K562 (cell line): ENCODE data around the gene TIMP2. TPM values are rescaled to one million over a fixed set of nuclear protein-coding genes. Genes with fewer than 3 reads are reported as not detected.

Experiments used
- CBX8 ChIP-seq: fragments of 200-600 bp; sonication (generic); IDR thresholded peaks from 2 replicates; pipeline ENCODE4 v1.6.1; 2012; ENCODE audit warnings: borderline replicate concordance, mixed run types, low read depth, mild to moderate bottlenecking, moderate library complexity, mixed read lengths, low read length, control low read depth, inconsistent platforms; ENCODE audit not compliant: poor library complexity, severe bottlenecking; ENCODE audit errors: extremely low read depth
- CC2D1A ChIP-seq: fragments of 450-650 bp; IDR thresholded peaks from 2 replicates; pipeline ENCODE4 v1.6.1; 2017; ENCODE audit warnings: mild to moderate bottlenecking
- CREM ChIP-seq: IDR thresholded peaks from 2 replicates; pipeline ENCODE4 v1.6.1; 2014; ENCODE audit warnings: antibody characterized with exemption, low read depth
- DPF2 ChIP-seq: fragments of 450-650 bp; IDR thresholded peaks from 2 replicates; pipeline ENCODE4 v1.6.1; 2016
- ETV1 ChIP-seq: fragments of 450-650 bp; conservative IDR thresholded peaks from 2 replicates; pipeline ENCODE4 v1.6.1; 2016; ENCODE audit warnings: missing genetic modification characterization, control low read depth, low read depth, missing compliant biosample characterization
- FOXK2 ChIP-seq, 2 experiments: fragments of 450-650 bp; IDR thresholded peaks in 1 of 2; conservative IDR thresholded peaks in 1 of 2; 2 replicates each; pipeline ENCODE4 v1.6.1; 2016; ENCODE audit warnings: low read depth in 2 of 2, mild to moderate bottlenecking in 1 of 2
- GABPB2 ChIP-seq: fragments of 250-450 bp; sonication (Bioruptor Pico); conservative IDR thresholded peaks from 2 replicates; pipeline ENCODE4 v1.5.1; 2021; ENCODE audit warnings: mild to moderate bottlenecking
- JUND ChIP-seq, 2 experiments: IDR thresholded peaks; 2 replicates in 1 of 2; 3 replicates in 1 of 2; pipeline ENCODE4 v1.6.1; 2011; ENCODE audit warnings: borderline replicate concordance in 2 of 2, low read depth in 2 of 2, low read length in 2 of 2, improper control_type of control experiment in 1 of 2, missing biosample characterization in 1 of 2, missing genetic modification characterization in 1 of 2, missing genetic modification reagents in 1 of 2
- KDM2B ChIP-seq: fragments of 250-450 bp; sonication (Bioruptor Pico); IDR thresholded peaks from 2 replicates; pipeline ENCODE4 v1.8.0; 2021; ENCODE audit warnings: mild to moderate bottlenecking, moderate library complexity
- MYC ChIP-seq, 2 experiments: fragments of 250-450 bp in 1 of 2; sonication (Bioruptor Pico) in 1 of 2; IDR thresholded peaks; 2 replicates each; pipeline versions ENCODE4 v1.5.1 to v1.6.1; 2012 to 2021; ENCODE audit warnings: low read depth in 2 of 2, borderline replicate concordance in 1 of 2, improper control_type of control experiment in 1 of 2, low read length in 1 of 2, mild to moderate bottlenecking in 1 of 2, moderate library complexity in 1 of 2
- PHF21A ChIP-seq: fragments of 450-650 bp; IDR thresholded peaks from 2 replicates; pipeline ENCODE4 v1.6.1; 2017; ENCODE audit warnings: low read depth, borderline replicate concordance
- POLR2AphosphoS5 ChIP-seq: IDR thresholded peaks from 2 replicates; pipeline ENCODE4 v1.6.1; 2011; ENCODE audit warnings: mild to moderate bottlenecking, low read depth, low read length, moderate library complexity; ENCODE audit not compliant: control insufficient read depth, insufficient read depth
- PREB ChIP-seq: sonication (generic); formaldehyde crosslinking; IDR thresholded peaks from 2 replicates; pipeline ENCODE4 v1.8.1; 2023; ENCODE audit warnings: mild to moderate bottlenecking, missing genetic modification reagents
- RAD51 ChIP-seq: fragments of 450-650 bp; IDR thresholded peaks from 2 replicates; pipeline ENCODE4 v1.7.1; 2016; ENCODE audit warnings: low read depth, mild to moderate bottlenecking, borderline replicate concordance
- SMARCB1 ChIP-seq: IDR thresholded peaks from 2 replicates; pipeline ENCODE4 v1.6.1; 2011; ENCODE audit warnings: improper control_type of control experiment, low read depth; ENCODE audit not compliant: insufficient read length
- SOX6 ChIP-seq: fragments of 450-650 bp; IDR thresholded peaks from 2 replicates; pipeline ENCODE4 v1.6.1; 2014; ENCODE audit warnings: mild to moderate bottlenecking
- TBL1XR1 ChIP-seq, 2 experiments: IDR thresholded peaks; 2 replicates each; pipeline ENCODE4 v1.6.1; 2012; ENCODE audit warnings: improper control_type of control experiment in 2 of 2, low read length in 2 of 2, mild to moderate bottlenecking in 1 of 2
- TRIM24 ChIP-seq, 2 experiments: fragments of 450-650 bp; IDR thresholded peaks; 2 replicates each; pipeline ENCODE4 v1.6.1; 2016
- XRCC4 ChIP-seq: IDR thresholded peaks from one replicate; pipeline ENCODE4 v1.6.1; 2011; ENCODE audit not compliant: insufficient read depth, insufficient read length; ENCODE audit errors: extremely low read depth
- ZNF76 ChIP-seq: fragments of 250-450 bp; sonication (Bioruptor Pico); IDR thresholded peaks from 2 replicates; pipeline ENCODE4 v1.4.0; 2020; ENCODE audit warnings: mild to moderate bottlenecking, moderate library complexity, borderline replicate concordance
- ZNF766 ChIP-seq: fragments of 200-800 bp; sonication (Bioruptor generic); conservative IDR thresholded peaks from 2 replicates; pipeline ENCODE4 v1.6.1; 2016; ENCODE audit warnings: missing genetic modification characterization, missing compliant biosample characterization
- polyA plus RNA-seq, 8 experiments: library from polyadenylated mRNA; depleted of rRNA in 4 of 8; stranded (reverse) in 5 of 8; unstranded in 3 of 8; fragments of >200 nt; fragmentation: Nextera tagmentation in 2 of 8; fragmentation: Illumina TruSeq in 1 of 8; extraction: Ambion mirVana in 2 of 8; extraction: Trizol in 1 of 8; gene quantifications; 2 replicates each; pipeline versions ENCODE4 v1.2.1 to v1.2.3, GENCODE V29; 2011 to 2014; ENCODE audit warnings: inconsistent platforms in 1 of 8, missing spikeins in 1 of 8
- total RNA-seq, 7 experiments: library from RNA; depleted of rRNA in 6 of 7; stranded (reverse); fragments of >200 nt in 6 of 7; fragmentation: Illumina TruSeq in 2 of 7; extraction: Trizol in 2 of 7; gene quantifications; 2 replicates each; pipeline versions ENCODE4 v1.2.1 to v1.2.3, GENCODE V29; 2011 to 2021; ENCODE audit warnings: low replicate concordance in 1 of 7
- TF ChIP-seq, protein P1 (sequence below): fragments of 250-450 bp; sonication (Bioruptor Pico); IDR thresholded peaks from 2 replicates; pipeline ENCODE4 v1.9.0; 2021; ENCODE audit warnings: mild to moderate bottlenecking
- TF ChIP-seq, protein P2 (sequence below): fragments of 250-450 bp; sonication (Bioruptor Pico); IDR thresholded peaks from 2 replicates; pipeline ENCODE4 v1.4.0; 2020; ENCODE audit warnings: mild to moderate bottlenecking, moderate library complexity

Gene TIMP2
- total and polyA plus RNA-seq, 9 of the 15 experiments (the other 6 are each of a cell fraction or from before 2014, with no cell fraction given), result 0.55 TPM; not detected in 8

DNA sequence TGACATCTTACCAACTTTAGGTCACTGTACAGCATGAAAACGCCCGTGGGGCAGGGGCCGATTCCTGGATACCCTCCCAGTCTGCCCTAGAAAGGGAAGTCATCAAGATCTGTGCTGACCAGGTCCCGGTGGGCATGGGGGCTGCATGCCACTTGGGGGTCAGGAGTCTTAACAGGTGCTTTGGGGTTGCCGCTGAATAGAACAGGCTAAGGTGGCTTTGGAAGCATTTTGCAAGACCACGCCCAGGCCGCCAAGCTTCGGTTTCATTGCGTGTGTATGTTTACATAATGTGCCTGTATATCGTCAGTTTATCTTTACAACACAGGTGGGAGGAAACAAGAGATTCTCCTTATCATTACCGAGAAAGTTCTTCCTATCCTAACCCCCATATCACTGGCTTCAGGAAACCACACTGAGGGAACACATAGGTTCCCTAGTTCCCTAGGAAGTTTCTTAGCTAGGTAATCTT lies 71.2 kb downstream of the TIMP2 start (continued):
- no peak; the same call in 1 of the 2 replicates for TF ChIP-seq ETV1 (tag)
- TF ChIP-seq TRIM24 (IDR thresholded peaks at IDR 0.05), result peak; percentile 30 to 73; a peak in 3 of 4 replicates
- TF ChIP-seq DPF2, result peak; percentile 85
- TF ChIP-seq SMARCB1, result no peak
- peak; percentile 92 for TF ChIP-seq SOX6
- TF ChIP-seq, protein P1, sequence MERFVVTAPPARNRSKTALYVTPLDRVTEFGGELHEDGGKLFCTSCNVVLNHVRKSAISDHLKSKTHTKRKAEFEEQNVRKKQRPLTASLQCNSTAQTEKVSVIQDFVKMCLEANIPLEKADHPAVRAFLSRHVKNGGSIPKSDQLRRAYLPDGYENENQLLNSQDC, result no peak
- no peak for TF ChIP-seq CBX8
- 0 out of 2 replicates have a peak, but pooled peaks have one; percentile 27 for TF ChIP-seq POLR2AphosphoS5
- no peak for TF ChIP-seq KDM2B (CRISPR knock-in tag)
- TF ChIP-seq CC2D1A, result no peak
- no peak for TF ChIP-seq ZNF76 (CRISPR knock-in tag)
- TF ChIP-seq PHF21A, result no peak
- peak; percentile 56 to 86 for TF ChIP-seq FOXK2 (conservative IDR thresholded peaks at IDR 0.05 in 1 of 2, IDR thresholded peaks at IDR 0.05 in 1 of 2; ENCODE audit: low read depth in 2 of 2)
- 0 out of 2 replicates have a peak, but pooled peaks have one; percentile 10 for TF ChIP-seq CREM
- no peak for TF ChIP-seq GABPB2 (CRISPR knock-in tag)
- TF ChIP-seq ZNF766 (CRISPR knock-in tag), result peak; percentile 64; the same call in 1 of the 2 replicates
- TF ChIP-seq MYC (IDR thresholded peaks at IDR 0.05; ENCODE audit: low read depth, low read length), result 0 out of 2 replicates have a peak, but pooled peaks have one; percentile 17
- TF ChIP-seq MYC (CRISPR knock-in tag; IDR thresholded peaks at IDR 0.05; ENCODE audit: borderline replicate concordance, low read depth), result no peak
- TF ChIP-seq, protein P2, sequence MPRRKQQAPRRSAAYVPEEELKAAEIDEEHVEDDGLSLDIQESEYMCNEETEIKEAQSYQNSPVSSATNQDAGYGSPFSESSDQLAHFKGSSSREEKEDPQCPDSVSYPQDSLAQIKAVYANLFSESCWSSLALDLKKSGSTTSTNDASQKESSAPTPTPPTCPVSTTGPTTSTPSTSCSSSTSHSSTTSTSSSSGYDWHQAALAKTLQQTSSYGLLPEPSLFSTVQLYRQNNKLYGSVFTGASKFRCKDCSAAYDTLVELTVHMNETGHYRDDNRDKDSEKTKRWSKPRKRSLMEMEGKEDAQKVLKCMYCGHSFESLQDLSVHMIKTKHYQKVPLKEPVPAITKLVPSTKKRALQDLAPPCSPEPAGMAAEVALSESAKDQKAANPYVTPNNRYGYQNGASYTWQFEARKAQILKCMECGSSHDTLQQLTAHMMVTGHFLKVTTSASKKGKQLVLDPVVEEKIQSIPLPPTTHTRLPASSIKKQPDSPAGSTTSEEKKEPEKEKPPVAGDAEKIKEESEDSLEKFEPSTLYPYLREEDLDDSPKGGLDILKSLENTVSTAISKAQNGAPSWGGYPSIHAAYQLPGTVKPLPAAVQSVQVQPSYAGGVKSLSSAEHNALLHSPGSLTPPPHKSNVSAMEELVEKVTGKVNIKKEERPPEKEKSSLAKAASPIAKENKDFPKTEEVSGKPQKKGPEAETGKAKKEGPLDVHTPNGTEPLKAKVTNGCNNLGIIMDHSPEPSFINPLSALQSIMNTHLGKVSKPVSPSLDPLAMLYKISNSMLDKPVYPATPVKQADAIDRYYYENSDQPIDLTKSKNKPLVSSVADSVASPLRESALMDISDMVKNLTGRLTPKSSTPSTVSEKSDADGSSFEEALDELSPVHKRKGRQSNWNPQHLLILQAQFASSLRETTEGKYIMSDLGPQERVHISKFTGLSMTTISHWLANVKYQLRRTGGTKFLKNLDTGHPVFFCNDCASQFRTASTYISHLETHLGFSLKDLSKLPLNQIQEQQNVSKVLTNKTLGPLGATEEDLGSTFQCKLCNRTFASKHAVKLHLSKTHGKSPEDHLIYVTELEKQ, result no peak
- TF ChIP-seq PREB (CRISPR knock-in tag), result no peak
- peak in 1 of 2 experiments; percentile 85; a peak in 2 of 4 replicates for TF ChIP-seq TBL1XR1 (IDR thresholded peaks at IDR 0.05; ENCODE audit: low read length in 2 of 2)
- TF ChIP-seq JUND (IDR thresholded peaks at IDR 0.05; ENCODE audit: borderline replicate concordance, low read depth, low read length), result peak; percentile 31; the same call in 1 of the 2 replicates
- TF ChIP-seq JUND (tag; IDR thresholded peaks at IDR 0.05; ENCODE audit: borderline replicate concordance, low read depth, low read length), result peak; percentile 32; the same call in 1 of the 3 replicates
- TF ChIP-seq RAD51, result no peak
- TF ChIP-seq XRCC4, result no peak
